Vagina (tissue), 2 donors: ENCODE measurements around the gene BNC2.

Experiments used
- CTCF ChIP-seq, 3 experiments: fragments of 450-650 bp in 2 of 3; fragments of 200-600 bp in 1 of 3; sonication (generic) in 1 of 3; IDR thresholded peaks; one replicate each; pipeline ENCODE4 v1.5.1; 2017 to 2019; ENCODE audit warnings: antibody characterized with exemption in 3 of 3, mild to moderate bottlenecking in 2 of 3, moderate library complexity in 2 of 3
- POLR2A ChIP-seq, 2 donors: fragments of 450-650 bp; IDR thresholded peaks; one replicate each; pipeline ENCODE4 v1.6.1; 2017; ENCODE audit warnings: antibody characterized with exemption in 2 of 2, mild to moderate bottlenecking in 2 of 2, moderate library complexity in 2 of 2
- POLR2AphosphoS5 ChIP-seq, 2 donors: sonication (generic); formaldehyde crosslinking; IDR thresholded peaks; one replicate each; pipeline ENCODE4 v1.9.0; 2017; ENCODE audit warnings: antibody characterized with exemption in 2 of 2, mild to moderate bottlenecking in 2 of 2, low read depth in 1 of 2; ENCODE audit not compliant: insufficient read depth in 1 of 2

- TF ChIP-seq CTCF (IDR thresholded peaks at IDR 0.05): no peak
- no peak for TF ChIP-seq POLR2AphosphoS5 (IDR thresholded peaks at IDR 0.05; ENCODE audit: insufficient read depth in 1 of 2, low read depth in 1 of 2)
- no peak for TF ChIP-seq POLR2A (IDR thresholded peaks at IDR 0.05)
Observed at GRCh38 chr9:16676519-16676918, 194.0 kb downstream of the BNC2 start.
